ENCODE measurements around the gene KIF1B. TPM values are rescaled to one million over a fixed set of nuclear protein-coding genes. Genes with fewer than 3 reads are reported as not detected.

Gene KIF1B
- total and polyA plus RNA-seq, 9 of the 15 experiments (the other 6 are each of a cell fraction or from before 2014, with no cell fraction given): 2.8 to 19.8 (median 11.9) TPM

GRCh38 chr1:10177876-10178275 lies 32.5 kb upstream of the KIF1B start:
- H2AFZ ChIP-seq (ENCODE audit: low read depth, low read length): no peak overlapping the region
- DNase-seq (ENCODE audit: extremely low read depth in 1 of 4, low spot score in 3 of 4) (no peak), ATAC-seq (no peak), FAIRE-seq (no peak)
- WGBS (ENCODE audit: insufficient coverage, low coverage, missing lambda C conversion rate): 73% methylated on average over 5 of the region's 5 CpGs
- H3K9ac ChIP-seq (ENCODE audit: insufficient read depth in 1 of 2, low read depth in 2 of 2, low read length in 2 of 2): no peak overlapping the region
- no peak overlapping the region for H3K4me2 ChIP-seq (ENCODE audit: insufficient read depth, low read length)
- H3K36me3 ChIP-seq (ENCODE audit: control insufficient read depth, insufficient read depth, low read length): peaks cover 44% of the 10 kb centered on the region
- no peak overlapping the region for H3K4me3 ChIP-seq
- intact Hi-C loops (cut with micrococcal nuclease): no loop called here
- ChIA-PET CTCF (ENCODE audit: low intra/inter-chr PET ratio) (no interaction called here), POLR2A (interaction anchor here (0.6 to 1.0 kb wide), 3 partner anchors 11 to 32 kb away, joined by 3 to 5 read pairs (median 4); partner anchors contain the start of gene KIF1B)
- in situ Hi-C loops (cut with MboI): no loop called here
- no TSS peak for BruUV-seq (replicated peaks)
- H3K27ac ChIP-seq (ENCODE audit: extremely low read depth, low read depth, low read length): no peak overlapping the region
- no peaks in the 10 kb centered on the region for H3K79me2 ChIP-seq (ENCODE audit: control insufficient read depth, insufficient read depth, low read length)
- no peaks in the 10 kb centered on the region for H3K9me1 ChIP-seq (ENCODE audit: control insufficient read depth, insufficient read depth, low read length)
- no peaks in the 10 kb centered on the region for H3K4me1 ChIP-seq (replicated peaks in 1 of 2; ENCODE audit: control insufficient read depth in 2 of 2, insufficient read depth in 2 of 2, low read length in 2 of 2)
- H4K20me1 ChIP-seq (replicated peaks; ENCODE audit: control insufficient read depth, insufficient read depth, low read length): no peaks in the 10 kb centered on the region
- no peaks in the 10 kb centered on the region for H3K9me3 ChIP-seq (replicated peaks; ENCODE audit: control insufficient read depth, insufficient read depth, low read depth, low read length)
- TF ChIP-seq ZKSCAN3 (CRISPR knock-in tag; IDR thresholded peaks at IDR 0.05) (no peak), ZNF668 (CRISPR knock-in tag; IDR thresholded peaks at IDR 0.05) (no peak), CBX1 (IDR thresholded peaks at IDR 0.05; ENCODE audit: low read depth) (no peak), NONO (IDR thresholded peaks at IDR 0.05; ENCODE audit: low read depth in 2 of 2, low read length in 1 of 2) (no peak), HOMEZ (CRISPR knock-in tag; IDR thresholded peaks at IDR 0.05) (no peak), KLF1 (tag; IDR thresholded peaks at IDR 0.05) (no peak), ZNF79 (CRISPR knock-in tag; IDR thresholded peaks at IDR 0.05; ENCODE audit: low read depth) (no peak), TFE3 (CRISPR knock-in tag; IDR thresholded peaks at IDR 0.05) (no peak)
- no peaks in the 10 kb centered on the region for H3K27me3 ChIP-seq (ENCODE audit: control insufficient read depth in 2 of 2, insufficient read depth in 2 of 2, low read length in 2 of 2)
